HEK293T (cell line): ENCODE measurements around the gene ST6GALNAC5.

Source experiments
- BHLHE40 ChIP-seq: fragments of 450-650 bp; IDR thresholded peaks from 2 replicates; pipeline ENCODE4 v1.6.1; 2016; ENCODE audit warnings: mild to moderate bottlenecking, moderate library complexity, borderline replicate concordance
- FOXK2 ChIP-seq: fragments of 450-650 bp; IDR thresholded peaks from 2 replicates; pipeline ENCODE4 v1.6.1; 2016; ENCODE audit warnings: mild to moderate bottlenecking
- FOXM1 ChIP-seq: fragments of 450-650 bp; IDR thresholded peaks from 2 replicates; pipeline ENCODE4 v1.6.1; 2017; ENCODE audit warnings: mild to moderate bottlenecking, borderline replicate concordance
- NFRKB ChIP-seq: fragments of 450-650 bp; IDR thresholded peaks from 2 replicates; pipeline ENCODE4 v1.6.1; 2016; ENCODE audit warnings: mild to moderate bottlenecking, moderate library complexity
- SP1 ChIP-seq: fragments of 450-650 bp; IDR thresholded peaks from 2 replicates; pipeline ENCODE4 v1.6.1; 2017
- SUZ12 ChIP-seq: fragments of 450-650 bp; IDR thresholded peaks from 2 replicates; pipeline ENCODE4 v1.6.1; 2016; ENCODE audit warnings: mild to moderate bottlenecking
- ZNF384 ChIP-seq: fragments of 450-650 bp; IDR thresholded peaks from 2 replicates; pipeline ENCODE4 v1.6.1; 2016

- TF ChIP-seq FOXK2 (no peak), FOXM1 (no peak), ZNF384 (no peak), BHLHE40 (no peak), SP1 (no peak), SUZ12 (no peak), NFRKB (no peak)
Measured at GRCh38 chr1:77014073-77014788, 147.0 kb downstream of the ST6GALNAC5 start.
